Fibroblast of skin of left quadriceps (primary cell): ENCODE data around the gene CYLD.

ENCODE experiments used
- DNase-seq, 2 experiments: peaks; one replicate each; pipeline ENCODE4 v3.0.0-alpha.2; 2013; ENCODE audit warnings: low read depth in 2 of 2

CYLD gene

GRCh38 chr16:50711862-50712559, 29.9 kb upstream of the CYLD start:
- DNase-seq: no peak

GRCh38 chr16:50712560-50712898, 29.4 kb upstream of the CYLD start:
- DNase-seq: no peak

GRCh38 chr16:50712956-50713355, 28.9 kb upstream of the CYLD start:
- no peak for DNase-seq

- DNase-seq: no peak
Measured at GRCh38 chr16:50717091-50717490, 24.8 kb upstream of the CYLD start.

GRCh38 chr16:50717494-50717893, 24.4 kb upstream of the CYLD start:
- DNase-seq: no peak

GRCh38 chr16:50718061-50718760, 23.7 kb upstream of the CYLD start:
- DNase-seq: peak; percentile 13 to 25

GRCh38 chr16:50718761-50719400, 23.0 kb upstream of the CYLD start:
- no peak for DNase-seq

GRCh38 chr16:50719401-50720337, 22.2 kb upstream of the CYLD start:
- no peak for DNase-seq

- no peak for DNase-seq
Measured at GRCh38 chr16:50721549-50722404, 20.1 kb upstream of the CYLD start.

- DNase-seq: no peak
Measured at GRCh38 chr16:50722405-50722737, 19.5 kb upstream of the CYLD start.

- DNase-seq: no peak
Measured at GRCh38 chr16:50722960-50723359, 18.9 kb upstream of the CYLD start.

GRCh38 chr16:50724306-50724705, 17.6 kb upstream of the CYLD start:
- no peak for DNase-seq

- DNase-seq: no peak
Measured at GRCh38 chr16:50731130-50731988, 10.5 kb upstream of the CYLD start.

- no peak for DNase-seq
Measured at GRCh38 chr16:50731989-50732832, 9.7 kb upstream of the CYLD start.

GRCh38 chr16:50733468-50733867, 8.4 kb upstream of the CYLD start:
- DNase-seq: no peak

- DNase-seq: no peak
Measured at GRCh38 chr16:50735629-50736122, 6.2 kb upstream of the CYLD start.

GRCh38 chr16:50736448-50736847, 5.4 kb upstream of the CYLD start:
- DNase-seq: no peak

- DNase-seq: peak in 1 of 2 experiments; percentile 12
Measured at GRCh38 chr16:50737420-50737959, 4.4 kb upstream of the CYLD start.

- DNase-seq: no peak
Measured at GRCh38 chr16:50739031-50739430, 2.9 kb upstream of the CYLD start.
